WTC11 (cell line): ENCODE measurements around the gene UGP2. TPM values are rescaled to one million over a fixed set of nuclear protein-coding genes. Genes with fewer than 3 reads are reported as not detected.

ENCODE experiments used
- AFF4 ChIP-seq: sonication (generic); formaldehyde crosslinking; IDR thresholded peaks from 2 replicates; pipeline ENCODE4 v1.8.1; 2023; ENCODE audit warnings: mild to moderate bottlenecking, missing genetic modification reagents, borderline replicate concordance
- CBFB ChIP-seq: sonication (generic); formaldehyde crosslinking; IDR thresholded peaks from 2 replicates; pipeline ENCODE4 v1.8.1; 2022; ENCODE audit warnings: mild to moderate bottlenecking, low read depth, missing genetic modification reagents
- E2F1 ChIP-seq: sonication (generic); formaldehyde crosslinking; IDR thresholded peaks from 2 replicates; pipeline ENCODE4 v1.8.0; 2022; ENCODE audit warnings: mild to moderate bottlenecking, missing genetic modification reagents
- ETV6 ChIP-seq: sonication (generic); formaldehyde crosslinking; IDR thresholded peaks from 2 replicates; pipeline ENCODE4 v1.8.1; 2022; ENCODE audit warnings: mild to moderate bottlenecking, missing genetic modification reagents
- FOXK1 ChIP-seq: sonication (generic); formaldehyde crosslinking; IDR thresholded peaks from 2 replicates; pipeline ENCODE4 v1.8.0; 2022; ENCODE audit warnings: mild to moderate bottlenecking, moderate library complexity, missing genetic modification reagents
- GTF2I ChIP-seq: fragments of 250-450 bp; sonication (Bioruptor Pico); conservative IDR thresholded peaks from 2 replicates; pipeline ENCODE4 v1.4.0; 2021; ENCODE audit warnings: mild to moderate bottlenecking
- JAZF1 ChIP-seq: fragments of 250-450 bp; sonication (Bioruptor Pico); IDR thresholded peaks from 2 replicates; pipeline ENCODE4 v1.9.0; 2021; ENCODE audit warnings: moderate library complexity, mild to moderate bottlenecking, inconsistent platforms
- MAX ChIP-seq: sonication (generic); formaldehyde crosslinking; IDR thresholded peaks from 2 replicates; pipeline ENCODE4 v1.8.0; 2022; ENCODE audit warnings: mild to moderate bottlenecking, missing genetic modification reagents
- NFYB ChIP-seq: sonication (generic); formaldehyde crosslinking; conservative IDR thresholded peaks from 2 replicates; pipeline ENCODE4 v1.8.0; 2022; ENCODE audit warnings: low read depth, missing genetic modification reagents
- NR3C1 ChIP-seq: sonication (generic); formaldehyde crosslinking; conservative IDR thresholded peaks from 2 replicates; pipeline ENCODE4 v1.8.1; 2023; ENCODE audit warnings: low read depth, mild to moderate bottlenecking, missing genetic modification reagents
- OVOL2 ChIP-seq: fragments of 250-450 bp; sonication (Bioruptor Pico); IDR thresholded peaks from 2 replicates; pipeline ENCODE4 v1.9.0; 2021; ENCODE audit warnings: mild to moderate bottlenecking, borderline replicate concordance
- STAT6 ChIP-seq: sonication (generic); formaldehyde crosslinking; conservative IDR thresholded peaks from 2 replicates; pipeline ENCODE4 v1.8.1; 2023; ENCODE audit warnings: mild to moderate bottlenecking, low read depth, missing genetic modification reagents, moderate library complexity
- TCF7 ChIP-seq: sonication (generic); formaldehyde crosslinking; IDR thresholded peaks from 2 replicates; pipeline ENCODE4 v1.8.0; 2022; ENCODE audit warnings: mild to moderate bottlenecking, low read depth, missing genetic modification reagents, moderate library complexity
- TEAD1 ChIP-seq: sonication (generic); formaldehyde crosslinking; IDR thresholded peaks from 2 replicates; pipeline ENCODE4 v1.8.0; 2022; ENCODE audit warnings: mild to moderate bottlenecking, missing genetic modification reagents
- TP53 ChIP-seq: sonication (generic); formaldehyde crosslinking; IDR thresholded peaks from 2 replicates; pipeline ENCODE4 v1.8.1; 2023; ENCODE audit warnings: mild to moderate bottlenecking, missing genetic modification reagents
- USF2 ChIP-seq: sonication (generic); formaldehyde crosslinking; IDR thresholded peaks from 2 replicates; pipeline ENCODE4 v1.8.1; 2023; ENCODE audit warnings: mild to moderate bottlenecking, missing genetic modification reagents, moderate library complexity
- ZBTB21 ChIP-seq: sonication (generic); formaldehyde crosslinking; IDR thresholded peaks from 2 replicates; pipeline ENCODE4 v1.8.1; 2023; ENCODE audit warnings: mild to moderate bottlenecking, missing genetic modification reagents, borderline replicate concordance
- ZNF281 ChIP-seq: sonication (generic); formaldehyde crosslinking; IDR thresholded peaks from 2 replicates; pipeline ENCODE4 v1.8.0; 2023; ENCODE audit warnings: mild to moderate bottlenecking, missing genetic modification reagents
- total RNA-seq: library from RNA; stranded (reverse); gene quantifications from 3 replicates; pipeline ENCODE4 v1.2.3, GENCODE V29; 2021

Gene UGP2
- total RNA-seq, 1 experiment from 2014 or later = 543 TPM

- TF ChIP-seq AFF4 (CRISPR knock-in tag) = 0 out of 2 replicates have a peak, but pooled peaks have one; percentile 77
- TF ChIP-seq GTF2I (CRISPR knock-in tag) = no peak
- TF ChIP-seq OVOL2 (CRISPR knock-in tag) = no peak; the same call in 1 of the 2 replicates
- TF ChIP-seq ETV6 (CRISPR knock-in tag) = peak; percentile 80; the same call in 1 of the 2 replicates
- TF ChIP-seq NFYB (CRISPR knock-in tag) = peak; percentile 100
- TF ChIP-seq STAT6 (CRISPR knock-in tag) = 0 out of 2 replicates have a peak, but pooled peaks have one; percentile 48
- peak; percentile 91 for TF ChIP-seq FOXK1 (CRISPR knock-in tag)
- TF ChIP-seq TP53 = peak; percentile 81; the same call in 1 of the 2 replicates
- TF ChIP-seq MAX = 0 out of 2 replicates have a peak, but pooled peaks have one; percentile 41
- TF ChIP-seq E2F1 (CRISPR knock-in tag) = no peak
- no peak for TF ChIP-seq TCF7
- TF ChIP-seq CBFB = peak; percentile 77; the same call in 1 of the 2 replicates
- TF ChIP-seq ZBTB21 (CRISPR knock-in tag) = peak; percentile 82; the same call in 1 of the 2 replicates
- peak; percentile 35; the same call in 1 of the 2 replicates for TF ChIP-seq USF2
- TF ChIP-seq TEAD1 (CRISPR knock-in tag) = peak; percentile 91; the same call in 1 of the 2 replicates
- TF ChIP-seq NR3C1 (CRISPR knock-in tag) = 0 out of 2 replicates have a peak, but pooled peaks have one; percentile 81
- peak; percentile 80; the same call in 1 of the 2 replicates for TF ChIP-seq ZNF281
- no peak for TF ChIP-seq JAZF1
Measured at GRCh38 chr2:63840785-63841253, 877 bp upstream of the UGP2 start (continued).
